ENCODE data around the gene DYNC1I1.

GRCh38 chr7:95916573-95917297 lies 144.4 kb downstream of the DYNC1I1 start:
- no peak for TF ChIP-seq ZFY (CRISPR knock-in tag; IDR thresholded peaks at IDR 0.05)
- TF ChIP-seq CEBPB (IDR thresholded peaks at IDR 0.05; ENCODE audit: borderline replicate concordance, low read depth, low read length) = no peak
- no peak for TF ChIP-seq CBX5 (CRISPR knock-in tag; IDR thresholded peaks at IDR 0.05; ENCODE audit: borderline replicate concordance)
- TF ChIP-seq, protein P1, sequence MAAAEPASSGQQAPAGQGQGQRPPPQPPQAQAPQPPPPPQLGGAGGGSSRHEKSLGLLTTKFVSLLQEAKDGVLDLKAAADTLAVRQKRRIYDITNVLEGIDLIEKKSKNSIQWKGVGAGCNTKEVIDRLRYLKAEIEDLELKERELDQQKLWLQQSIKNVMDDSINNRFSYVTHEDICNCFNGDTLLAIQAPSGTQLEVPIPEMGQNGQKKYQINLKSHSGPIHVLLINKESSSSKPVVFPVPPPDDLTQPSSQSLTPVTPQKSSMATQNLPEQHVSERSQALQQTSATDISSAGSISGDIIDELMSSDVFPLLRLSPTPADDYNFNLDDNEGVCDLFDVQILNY (CRISPR knock-in tag; conservative IDR thresholded peaks at IDR 0.05) = no peak
- TF ChIP-seq MAFK (conservative IDR thresholded peaks at IDR 0.05 in 1 of 2, IDR thresholded peaks at IDR 0.05 in 1 of 2; ENCODE audit: low read length in 2 of 2) = no peak
- TF ChIP-seq FOXO4 (CRISPR knock-in tag; conservative IDR thresholded peaks at IDR 0.05) = no peak
- TF ChIP-seq, protein P2, sequence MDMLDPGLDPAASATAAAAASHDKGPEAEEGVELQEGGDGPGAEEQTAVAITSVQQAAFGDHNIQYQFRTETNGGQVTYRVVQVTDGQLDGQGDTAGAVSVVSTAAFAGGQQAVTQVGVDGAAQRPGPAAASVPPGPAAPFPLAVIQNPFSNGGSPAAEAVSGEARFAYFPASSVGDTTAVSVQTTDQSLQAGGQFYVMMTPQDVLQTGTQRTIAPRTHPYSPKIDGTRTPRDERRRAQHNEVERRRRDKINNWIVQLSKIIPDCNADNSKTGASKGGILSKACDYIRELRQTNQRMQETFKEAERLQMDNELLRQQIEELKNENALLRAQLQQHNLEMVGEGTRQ (IDR thresholded peaks at IDR 0.05; ENCODE audit: low read depth, low read length) = no peak
- TF ChIP-seq, protein P2 (CRISPR knock-in tag; IDR thresholded peaks at IDR 0.05; ENCODE audit: borderline replicate concordance) = no peak
- TF ChIP-seq, protein P3, sequence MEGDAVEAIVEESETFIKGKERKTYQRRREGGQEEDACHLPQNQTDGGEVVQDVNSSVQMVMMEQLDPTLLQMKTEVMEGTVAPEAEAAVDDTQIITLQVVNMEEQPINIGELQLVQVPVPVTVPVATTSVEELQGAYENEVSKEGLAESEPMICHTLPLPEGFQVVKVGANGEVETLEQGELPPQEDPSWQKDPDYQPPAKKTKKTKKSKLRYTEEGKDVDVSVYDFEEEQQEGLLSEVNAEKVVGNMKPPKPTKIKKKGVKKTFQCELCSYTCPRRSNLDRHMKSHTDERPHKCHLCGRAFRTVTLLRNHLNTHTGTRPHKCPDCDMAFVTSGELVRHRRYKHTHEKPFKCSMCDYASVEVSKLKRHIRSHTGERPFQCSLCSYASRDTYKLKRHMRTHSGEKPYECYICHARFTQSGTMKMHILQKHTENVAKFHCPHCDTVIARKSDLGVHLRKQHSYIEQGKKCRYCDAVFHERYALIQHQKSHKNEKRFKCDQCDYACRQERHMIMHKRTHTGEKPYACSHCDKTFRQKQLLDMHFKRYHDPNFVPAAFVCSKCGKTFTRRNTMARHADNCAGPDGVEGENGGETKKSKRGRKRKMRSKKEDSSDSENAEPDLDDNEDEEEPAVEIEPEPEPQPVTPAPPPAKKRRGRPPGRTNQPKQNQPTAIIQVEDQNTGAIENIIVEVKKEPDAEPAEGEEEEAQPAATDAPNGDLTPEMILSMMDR (CRISPR knock-in tag; IDR thresholded peaks at IDR 0.05) = peak; percentile 84
- no peak for TF ChIP-seq ZBTB33 (CRISPR knock-in tag; IDR thresholded peaks at IDR 0.05)
- TF ChIP-seq, protein P4, sequence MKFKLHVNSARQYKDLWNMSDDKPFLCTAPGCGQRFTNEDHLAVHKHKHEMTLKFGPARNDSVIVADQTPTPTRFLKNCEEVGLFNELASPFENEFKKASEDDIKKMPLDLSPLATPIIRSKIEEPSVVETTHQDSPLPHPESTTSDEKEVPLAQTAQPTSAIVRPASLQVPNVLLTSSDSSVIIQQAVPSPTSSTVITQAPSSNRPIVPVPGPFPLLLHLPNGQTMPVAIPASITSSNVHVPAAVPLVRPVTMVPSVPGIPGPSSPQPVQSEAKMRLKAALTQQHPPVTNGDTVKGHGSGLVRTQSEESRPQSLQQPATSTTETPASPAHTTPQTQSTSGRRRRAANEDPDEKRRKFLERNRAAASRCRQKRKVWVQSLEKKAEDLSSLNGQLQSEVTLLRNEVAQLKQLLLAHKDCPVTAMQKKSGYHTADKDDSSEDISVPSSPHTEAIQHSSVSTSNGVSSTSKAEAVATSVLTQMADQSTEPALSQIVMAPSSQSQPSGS (CRISPR knock-in tag; IDR thresholded peaks at IDR 0.05) = no peak
- TF ChIP-seq PBX3 (CRISPR knock-in tag; IDR thresholded peaks at IDR 0.05; ENCODE audit: borderline replicate concordance) = no peak
- TF ChIP-seq ZNF253 (CRISPR knock-in tag; IDR thresholded peaks at IDR 0.05; ENCODE audit: borderline replicate concordance) = no peak
- TF ChIP-seq MLX (CRISPR knock-in tag; IDR thresholded peaks at IDR 0.05) = no peak
- TF ChIP-seq ZNF687 (CRISPR knock-in tag; IDR thresholded peaks at IDR 0.05) = no peak

Measured in HepG2 (cell line).